Type B pancreatic cell (in vitro differentiated cells): ENCODE data around the gene ANXA6. TPM values are rescaled to one million over a fixed set of nuclear protein-coding genes. Genes with fewer than 3 reads are reported as not detected.

Experiments
- DNase-seq: peaks from one replicate; pipeline ENCODE4 v3.0.0; 2021; ENCODE audit warnings: mixed read lengths; ENCODE audit not compliant: unreplicated experiment; ENCODE audit errors: extremely low spot score
- H3K27ac Mint-ChIP-seq: 2 replicates; pipeline ENCODE4 v1.8.0; 2021; ENCODE audit warnings: mild to moderate bottlenecking, mixed read lengths
- H3K27me3 Mint-ChIP-seq: 2 replicates; pipeline ENCODE4 v1.8.0; 2021; ENCODE audit warnings: mixed read lengths
- H3K36me3 Mint-ChIP-seq: 2 replicates; pipeline ENCODE4 v1.8.0; 2021; ENCODE audit warnings: mixed read lengths
- H3K4me1 Mint-ChIP-seq: one replicate; pipeline ENCODE4 v1.8.0; 2021; ENCODE audit warnings: mixed read lengths; ENCODE audit not compliant: unreplicated experiment
- H3K4me3 Mint-ChIP-seq: 2 replicates; pipeline ENCODE4 v1.8.0; 2021; ENCODE audit warnings: mild to moderate bottlenecking, mixed read lengths
- H3K9me3 Mint-ChIP-seq: 2 replicates; pipeline ENCODE4 v1.8.0; 2021; ENCODE audit warnings: mixed read lengths
- total RNA-seq: library from RNA; stranded (reverse); gene quantifications from 2 replicates; pipeline ENCODE4 v1.2.1, GENCODE V29; 2021; ENCODE audit warnings: low replicate concordance
- TF ChIP-seq, protein P1 (sequence below): fragments of 200-600 bp; sonication (generic); conservative IDR thresholded peaks from 2 replicates; pipeline ENCODE4 v1.5.0; 2021; ENCODE audit warnings: antibody characterized with exemption, mild to moderate bottlenecking

Gene ANXA6
- total RNA-seq, 1 donor from 2014 or later: 200 TPM

- H3K27ac Mint-ChIP-seq: no peak overlapping the region
- H3K4me3 Mint-ChIP-seq: no peak overlapping the region
- peaks cover 4% of the 10 kb centered on the region for H3K4me1 Mint-ChIP-seq
- H3K36me3 Mint-ChIP-seq: peaks cover 4% of the 10 kb centered on the region
- TF ChIP-seq, protein P1, sequence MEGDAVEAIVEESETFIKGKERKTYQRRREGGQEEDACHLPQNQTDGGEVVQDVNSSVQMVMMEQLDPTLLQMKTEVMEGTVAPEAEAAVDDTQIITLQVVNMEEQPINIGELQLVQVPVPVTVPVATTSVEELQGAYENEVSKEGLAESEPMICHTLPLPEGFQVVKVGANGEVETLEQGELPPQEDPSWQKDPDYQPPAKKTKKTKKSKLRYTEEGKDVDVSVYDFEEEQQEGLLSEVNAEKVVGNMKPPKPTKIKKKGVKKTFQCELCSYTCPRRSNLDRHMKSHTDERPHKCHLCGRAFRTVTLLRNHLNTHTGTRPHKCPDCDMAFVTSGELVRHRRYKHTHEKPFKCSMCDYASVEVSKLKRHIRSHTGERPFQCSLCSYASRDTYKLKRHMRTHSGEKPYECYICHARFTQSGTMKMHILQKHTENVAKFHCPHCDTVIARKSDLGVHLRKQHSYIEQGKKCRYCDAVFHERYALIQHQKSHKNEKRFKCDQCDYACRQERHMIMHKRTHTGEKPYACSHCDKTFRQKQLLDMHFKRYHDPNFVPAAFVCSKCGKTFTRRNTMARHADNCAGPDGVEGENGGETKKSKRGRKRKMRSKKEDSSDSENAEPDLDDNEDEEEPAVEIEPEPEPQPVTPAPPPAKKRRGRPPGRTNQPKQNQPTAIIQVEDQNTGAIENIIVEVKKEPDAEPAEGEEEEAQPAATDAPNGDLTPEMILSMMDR: no peak
- H3K27me3 Mint-ChIP-seq: no peaks in the 10 kb centered on the region
- no peaks in the 10 kb centered on the region for H3K9me3 Mint-ChIP-seq
- no peak for DNase-seq
These were observed 33.5 kb downstream of the ANXA6 start for GRCh38 chr5:151123897-151124751.

DNA sequence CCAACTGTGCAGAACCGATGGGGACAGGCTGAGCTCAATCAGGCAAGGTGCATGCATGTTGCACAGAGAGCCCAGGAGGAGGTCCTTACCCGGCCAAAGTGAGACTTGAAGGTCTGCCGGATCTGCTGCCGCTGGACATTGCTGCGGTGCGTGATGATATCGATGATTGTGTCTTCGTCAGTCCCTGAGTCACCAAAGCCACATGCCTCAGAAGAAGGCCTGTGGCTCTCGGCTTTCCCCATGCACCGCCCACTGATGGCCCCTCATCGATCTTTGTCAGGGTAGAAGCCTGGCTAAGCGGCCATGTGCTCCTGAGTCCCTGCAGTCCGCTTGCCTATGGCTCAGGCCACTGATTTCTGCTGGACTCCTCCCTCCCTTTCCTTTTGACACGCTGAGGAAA is 34.8 kb downstream of the ANXA6 start:
- Mint-ChIP-seq H3K36me3 (peaks cover 4% of the 10 kb centered on the region), H3K4me1 (peaks cover 4% of the 10 kb centered on the region), H3K9me3 (no peaks in the 10 kb centered on the region), H3K4me3 (no peak overlapping the region), H3K27me3 (no peaks in the 10 kb centered on the region), H3K27ac (no peak overlapping the region)
- TF ChIP-seq, protein P1: no peak
- DNase-seq: no peak

GRCh38 chr5:151121665-151122064 is 35.9 kb downstream of the ANXA6 start:
- DNase-seq: no peak
- H3K4me1 Mint-ChIP-seq: peaks cover 4% of the 10 kb centered on the region
- no peaks in the 10 kb centered on the region for H3K9me3 Mint-ChIP-seq
- H3K4me3 Mint-ChIP-seq: no peak overlapping the region
- H3K27ac Mint-ChIP-seq: no peak overlapping the region
- peaks cover 4% of the 10 kb centered on the region for H3K36me3 Mint-ChIP-seq
- no peaks in the 10 kb centered on the region for H3K27me3 Mint-ChIP-seq
- TF ChIP-seq, protein P1: no peak

- peaks cover 4% of the 10 kb centered on the region for H3K36me3 Mint-ChIP-seq
- no peaks in the 10 kb centered on the region for H3K9me3 Mint-ChIP-seq
- TF ChIP-seq, protein P1: no peak
- H3K4me3 Mint-ChIP-seq: no peak overlapping the region
- H3K4me1 Mint-ChIP-seq: peaks cover 1% of the 10 kb centered on the region
- no peak for DNase-seq
- H3K27me3 Mint-ChIP-seq: no peaks in the 10 kb centered on the region
- no peak overlapping the region for H3K27ac Mint-ChIP-seq
These were observed 36.5 kb downstream of the ANXA6 start for GRCh38 chr5:151121095-151121494.

DNA sequence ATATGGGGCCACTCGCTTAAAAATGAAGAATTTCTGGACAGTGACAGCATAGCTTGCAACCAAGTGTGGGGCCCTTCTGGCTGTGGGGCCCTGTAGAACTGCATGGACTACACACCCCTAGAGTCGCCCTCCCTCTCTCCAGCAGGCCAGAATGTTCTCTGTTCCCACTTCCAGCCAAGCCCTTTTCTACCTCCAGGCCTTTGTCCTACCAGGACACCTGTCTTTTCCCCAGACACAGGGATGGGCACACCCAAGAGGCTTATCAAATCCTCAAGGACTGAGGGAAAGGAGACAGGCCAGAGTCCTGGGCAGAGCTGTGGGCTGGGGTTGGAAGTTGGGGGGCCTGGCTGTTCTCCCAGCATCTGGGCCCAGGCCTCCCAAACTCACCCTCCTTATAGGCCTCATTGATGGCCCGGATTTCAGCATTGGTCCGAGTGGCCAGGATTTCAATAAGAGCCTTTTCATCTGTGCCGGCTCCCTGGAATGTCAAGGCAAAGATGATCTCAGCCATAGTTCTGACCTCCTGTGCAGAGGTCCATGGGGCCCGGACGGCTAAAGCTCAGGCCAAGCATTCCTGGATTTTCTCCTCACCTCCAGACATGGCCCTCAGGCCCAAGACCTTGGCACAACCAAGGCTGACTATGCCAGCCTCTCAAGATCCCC is 38.5 kb downstream of the ANXA6 start:
- DNase-seq: no peak
- Mint-ChIP-seq H3K9me3 (no peaks in the 10 kb centered on the region), H3K4me3 (no peak overlapping the region), H3K27ac (no peak overlapping the region), H3K4me1 (no peaks in the 10 kb centered on the region), H3K36me3 (peaks cover 4% of the 10 kb centered on the region), H3K27me3 (no peaks in the 10 kb centered on the region)
- TF ChIP-seq, protein P1: no peak
